ENCODE data around the gene PGLYRP3. TPM values are rescaled to one million over a fixed set of nuclear protein-coding genes. Genes with fewer than 3 reads are reported as not detected.

Gene PGLYRP3
- total and polyA plus RNA-seq, 2 donors: not detected

DNA sequence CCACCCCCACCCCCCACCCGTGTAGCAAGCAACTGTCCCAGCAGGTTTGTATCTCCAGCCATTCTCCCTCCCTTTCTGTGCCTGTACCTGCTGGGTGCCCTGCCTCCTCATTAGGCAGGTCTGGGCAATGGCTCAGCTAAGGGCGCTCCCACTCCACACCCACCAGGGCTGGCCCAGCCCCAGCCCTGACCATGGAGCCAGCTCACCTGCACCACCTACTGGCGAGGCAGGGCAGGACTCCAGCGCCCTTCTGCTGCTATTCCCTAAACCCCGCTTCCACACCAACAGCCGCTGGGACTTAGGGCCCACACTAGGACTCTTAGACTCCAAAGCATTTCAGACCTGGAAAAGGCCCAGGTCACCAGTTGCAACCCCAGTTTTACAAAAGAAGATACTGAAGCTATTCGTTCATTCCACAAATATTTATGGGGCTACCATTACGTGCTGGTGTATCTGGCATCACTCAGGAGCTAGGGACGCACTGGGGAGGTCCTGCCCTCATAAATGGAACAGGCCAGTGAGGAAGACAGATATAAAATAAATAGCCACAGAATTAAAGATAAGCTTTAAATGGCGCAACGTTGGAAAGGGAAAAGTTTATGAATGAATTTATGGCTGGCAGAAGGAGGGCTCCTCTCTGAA is 24.0 kb downstream of the PGLYRP3 start:
- Histone ChIP-seq H3K4me1 (ENCODE audit: insufficient read depth) (no peaks in the 10 kb centered on the region), H3K36me3 (ENCODE audit: insufficient read depth) (no peaks in the 10 kb centered on the region), H3K4me3 (ENCODE audit: low read depth, low read length) (no peak overlapping the region), H3K27ac (ENCODE audit: low read depth) (no peak overlapping the region)
- 47% methylated on average over 11 of the region's 11 CpGs for WGBS
- no peak for DNase-seq (ENCODE audit: extremely low spot score)

DNA sequence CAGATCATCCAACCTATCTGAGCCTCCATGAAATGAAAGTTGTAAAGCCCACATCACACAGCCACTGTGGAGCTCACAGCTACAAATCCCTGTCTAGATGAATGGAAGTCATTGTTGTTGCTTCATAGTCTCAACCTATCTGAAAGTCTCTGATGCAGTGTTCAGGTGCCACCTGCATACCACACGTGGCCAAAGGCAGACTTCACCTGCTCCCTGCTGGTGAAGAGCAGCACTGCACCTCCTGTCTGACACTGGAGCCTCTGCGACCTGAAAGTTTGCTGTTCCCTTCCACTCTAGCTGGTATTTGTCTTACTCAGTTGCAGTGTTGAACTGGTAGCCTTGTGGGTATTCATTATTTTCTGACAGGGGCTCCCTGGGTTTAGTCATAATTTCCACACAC is 34.9 kb downstream of the PGLYRP3 start:
- 12% methylated on average over 2 of the region's 2 CpGs for WGBS
- no peak for DNase-seq (ENCODE audit: extremely low spot score)
- H3K4me1 ChIP-seq (ENCODE audit: insufficient read depth): no peaks in the 10 kb centered on the region
- H3K36me3 ChIP-seq (ENCODE audit: insufficient read depth): no peaks in the 10 kb centered on the region
- no peak overlapping the region for H3K4me3 ChIP-seq (ENCODE audit: low read depth, low read length)
- no peak overlapping the region for H3K27ac ChIP-seq (ENCODE audit: low read depth)

DNA sequence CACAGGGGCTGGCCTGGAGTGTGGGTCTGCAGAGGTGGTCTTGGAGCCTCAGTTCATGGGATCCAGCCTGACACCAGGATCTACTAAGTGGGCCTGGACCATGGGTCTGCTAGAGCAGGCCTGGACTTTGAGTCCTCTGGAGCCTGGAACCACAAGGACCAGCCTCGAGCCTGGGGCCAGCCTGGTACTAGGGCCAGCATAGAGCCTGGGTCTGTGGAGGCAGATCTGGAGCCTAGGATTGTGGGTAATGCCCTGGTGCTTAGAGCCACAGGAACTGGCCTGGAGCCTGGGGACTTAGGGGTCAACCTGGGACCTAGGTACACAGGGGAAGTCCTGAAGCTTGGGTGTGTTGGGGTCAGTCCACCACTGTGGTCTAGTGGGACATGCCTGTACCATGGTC is 40.6 kb downstream of the PGLYRP3 start:
- Histone ChIP-seq H3K27ac (ENCODE audit: low read depth) (no peak overlapping the region), H3K4me3 (ENCODE audit: low read depth, low read length) (no peak overlapping the region), H3K4me1 (ENCODE audit: insufficient read depth) (no peaks in the 10 kb centered on the region), H3K36me3 (ENCODE audit: insufficient read depth) (no peaks in the 10 kb centered on the region)
- 88% methylated on average over 1 of the region's 1 CpG for WGBS
- no peak for DNase-seq (ENCODE audit: extremely low spot score)

DNA sequence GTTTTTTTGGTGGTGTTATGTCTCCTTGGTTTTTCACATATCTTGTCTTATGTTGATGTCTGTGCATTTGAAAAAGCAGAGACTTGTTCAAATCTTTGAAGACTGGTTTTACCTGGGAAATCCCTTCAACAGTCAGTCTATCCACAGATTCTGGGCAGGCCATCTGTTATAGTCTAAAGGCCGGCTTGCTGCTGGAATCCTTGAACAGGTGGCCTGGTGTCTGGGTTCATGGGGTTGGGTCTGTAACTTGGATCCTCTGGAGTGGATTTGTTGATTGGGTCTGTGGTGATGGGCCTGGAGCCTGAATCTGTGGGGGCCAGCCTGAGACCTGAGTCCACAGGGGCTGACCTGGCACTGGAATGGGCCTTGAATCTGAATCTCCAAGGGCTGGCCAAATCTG is 41.0 kb downstream of the PGLYRP3 start:
- Histone ChIP-seq H3K36me3 (ENCODE audit: insufficient read depth) (no peaks in the 10 kb centered on the region), H3K27ac (ENCODE audit: low read depth) (no peak overlapping the region), H3K4me1 (ENCODE audit: insufficient read depth) (no peaks in the 10 kb centered on the region), H3K4me3 (ENCODE audit: low read depth, low read length) (no peak overlapping the region)
- 66% methylated on average over 1 of the region's 1 CpG for WGBS
- no peak for DNase-seq (ENCODE audit: extremely low spot score)

DNA sequence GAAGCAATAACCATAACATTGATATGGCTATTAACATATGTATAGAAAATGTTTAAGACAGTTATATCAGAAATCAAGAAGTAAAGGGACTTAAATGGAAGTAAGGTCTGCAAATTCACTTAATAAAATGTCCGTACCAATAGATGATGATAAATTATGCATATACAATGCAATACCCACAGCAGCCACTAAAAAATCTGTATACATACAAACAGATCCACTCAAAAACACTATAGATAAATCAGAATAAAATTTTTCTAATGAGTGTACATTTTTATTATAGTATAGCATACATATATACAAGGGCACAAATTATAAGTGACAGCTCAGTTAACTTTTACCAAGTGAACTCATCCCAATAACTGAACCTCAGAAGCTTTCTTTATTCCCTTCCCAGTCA is 47.3 kb downstream of the PGLYRP3 start:
- DNase-seq (ENCODE audit: extremely low spot score): no peak
- 81% methylated on average over 1 of the region's 1 CpG for WGBS

DNA sequence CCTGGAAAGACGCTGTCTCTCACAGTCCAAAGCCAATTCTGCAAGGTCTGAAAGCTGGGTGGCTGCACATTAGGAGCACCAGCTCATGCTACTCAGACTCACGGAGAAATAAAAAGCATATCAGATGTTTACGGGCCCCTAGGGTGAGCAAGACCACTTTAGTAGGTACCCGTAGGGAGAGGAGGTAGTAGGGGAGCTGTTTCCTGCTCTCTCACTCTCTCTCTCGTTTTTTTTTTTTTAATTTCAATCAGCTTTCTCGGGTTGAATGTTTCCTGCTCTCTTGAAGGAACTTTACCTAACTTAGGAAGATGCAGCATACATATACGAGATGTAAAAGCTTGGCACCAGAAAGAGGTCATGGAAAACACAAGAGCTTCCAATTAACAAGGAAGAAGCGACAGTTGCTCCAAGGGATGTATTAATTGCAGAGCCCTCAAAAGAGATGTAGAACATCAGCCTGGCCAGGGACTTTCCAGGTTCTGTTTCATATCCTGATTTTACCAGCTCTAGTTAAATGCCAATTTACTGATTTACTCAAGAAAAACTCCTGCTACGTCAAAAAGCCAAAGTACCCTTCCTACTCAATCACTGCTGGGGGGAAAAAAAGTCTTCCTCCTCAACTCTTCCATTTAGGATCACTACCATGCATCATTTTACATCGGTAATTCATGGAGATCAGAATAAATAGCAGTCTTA is 50.1 kb downstream of the PGLYRP3 start:
- Histone ChIP-seq H3K36me3 (ENCODE audit: insufficient read depth) (no peaks in the 10 kb centered on the region), H3K4me1 (ENCODE audit: insufficient read depth) (no peaks in the 10 kb centered on the region), H3K4me3 (ENCODE audit: low read depth, low read length) (no peak overlapping the region), H3K27ac (ENCODE audit: low read depth) (no peak overlapping the region)
- WGBS: 39% methylated on average over 10 of the region's 10 CpGs
- no peak for DNase-seq (ENCODE audit: extremely low spot score)

More for the DNA sequence above, 47.3 kb downstream of the PGLYRP3 start:
- Histone ChIP-seq H3K4me1 (ENCODE audit: insufficient read depth) (no peaks in the 10 kb centered on the region), H3K36me3 (ENCODE audit: insufficient read depth) (no peaks in the 10 kb centered on the region), H3K27ac (ENCODE audit: low read depth) (no peak overlapping the region), H3K4me3 (ENCODE audit: low read depth, low read length) (no peak overlapping the region)

DNA sequence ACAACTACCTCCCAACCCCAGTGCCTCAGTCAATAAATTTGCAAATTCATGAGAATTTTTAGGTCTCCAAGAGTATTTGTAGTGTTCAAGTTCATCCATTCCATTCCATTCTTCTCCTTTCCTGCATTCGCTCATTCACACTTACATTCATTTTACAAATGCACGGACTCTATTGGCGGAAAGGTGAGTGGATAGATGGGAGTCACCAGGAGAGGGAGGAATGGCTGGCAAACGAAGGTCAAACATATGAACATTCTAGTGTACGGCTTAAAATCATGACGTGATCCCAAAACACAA is 50.7 kb downstream of the PGLYRP3 start:
- no peaks in the 10 kb centered on the region for H3K36me3 ChIP-seq (ENCODE audit: insufficient read depth)
- no peak for DNase-seq (ENCODE audit: extremely low spot score)
- H3K4me3 ChIP-seq (ENCODE audit: low read depth, low read length): no peak overlapping the region
- 47% methylated on average over 6 of the region's 6 CpGs for WGBS
- H3K27ac ChIP-seq (ENCODE audit: low read depth): no peak overlapping the region
- no peaks in the 10 kb centered on the region for H3K4me1 ChIP-seq (ENCODE audit: insufficient read depth)

DNA sequence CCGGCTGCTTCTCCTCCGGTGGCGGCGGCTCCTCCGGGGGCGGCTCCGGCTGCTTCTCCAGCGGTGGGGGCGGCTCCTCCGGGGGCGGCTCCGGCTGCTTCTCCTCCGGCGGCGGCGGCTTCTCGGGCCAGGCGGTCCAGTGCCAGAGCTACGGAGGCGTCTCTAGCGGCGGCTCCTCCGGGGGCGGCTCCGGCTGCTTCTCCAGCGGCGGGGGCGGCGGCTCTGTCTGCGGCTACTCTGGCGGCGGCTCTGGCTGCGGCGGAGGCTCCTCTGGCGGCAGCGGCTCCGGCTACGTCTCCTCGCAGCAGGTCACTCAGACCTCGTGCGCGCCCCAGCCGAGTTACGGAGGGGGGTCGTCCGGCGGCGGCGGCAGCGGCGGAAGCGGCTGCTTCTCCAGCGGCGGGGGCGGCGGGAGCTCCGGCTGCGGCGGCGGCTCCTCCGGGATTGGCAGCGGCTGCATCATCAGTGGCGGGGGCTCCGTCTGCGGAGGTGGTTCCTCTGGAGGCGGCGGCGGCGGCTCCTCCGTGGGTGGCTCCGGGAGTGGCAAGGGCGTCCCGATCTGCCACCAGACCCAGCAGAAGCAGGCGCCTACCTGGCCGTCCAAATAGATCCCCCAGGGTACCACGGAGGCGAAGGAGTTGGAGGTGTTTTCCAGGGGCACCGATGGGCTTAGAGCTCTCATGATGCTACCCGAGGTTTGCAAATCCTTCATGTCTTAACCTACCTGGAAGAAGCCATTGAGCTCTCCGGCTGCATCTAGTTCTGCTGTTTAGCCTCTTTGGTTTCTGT is 51.3 kb downstream of the PGLYRP3 start:
- WGBS: 2% methylated on average over 80 of the region's 80 CpGs
- Histone ChIP-seq H3K4me3 (ENCODE audit: low read depth, low read length) (peak overlapping the region; percentile 57), H3K4me1 (ENCODE audit: insufficient read depth) (no peaks in the 10 kb centered on the region), H3K27ac (ENCODE audit: low read depth) (no peak overlapping the region), H3K36me3 (ENCODE audit: insufficient read depth) (no peaks in the 10 kb centered on the region)
- no peak for DNase-seq (ENCODE audit: extremely low spot score)

DNA sequence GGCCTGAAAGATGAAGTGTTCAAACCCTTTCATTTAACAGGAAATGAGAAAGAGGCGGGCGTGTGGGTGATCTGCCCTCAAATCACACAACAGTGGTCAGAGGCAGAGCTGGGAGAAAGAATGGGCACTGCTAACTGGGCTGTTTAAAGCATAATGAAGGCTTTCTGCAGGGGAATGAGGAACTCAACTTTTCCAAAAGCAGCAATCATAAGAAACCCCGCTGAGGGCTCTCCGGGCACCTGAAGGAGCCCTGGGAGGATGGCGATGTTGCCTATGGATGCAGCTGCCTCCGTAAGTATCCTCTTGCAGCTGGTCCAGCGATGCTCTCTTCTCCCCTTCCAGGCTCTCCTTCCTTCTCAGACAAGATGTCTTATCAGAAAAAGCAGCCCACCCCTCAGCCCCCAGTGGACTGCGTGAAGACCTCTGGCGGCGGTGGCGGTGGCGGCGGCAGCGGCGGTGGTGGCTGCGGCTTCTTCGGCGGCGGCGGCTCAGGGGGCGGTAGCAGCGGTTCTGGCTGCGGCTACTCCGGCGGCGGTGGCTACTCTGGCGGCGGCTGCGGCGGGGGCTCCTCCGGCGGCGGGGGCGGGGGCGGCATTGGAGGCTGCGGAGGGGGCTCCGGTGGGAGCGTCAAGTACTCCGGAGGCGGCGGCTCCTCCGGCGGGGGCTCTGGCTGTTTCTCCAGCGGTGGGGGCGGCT is 52.0 kb downstream of the PGLYRP3 start:
- DNase-seq (ENCODE audit: extremely low spot score): no peak
- Histone ChIP-seq H3K4me3 (ENCODE audit: low read depth, low read length) (peak overlapping the region; percentile 57), H3K36me3 (ENCODE audit: insufficient read depth) (no peaks in the 10 kb centered on the region), H3K4me1 (ENCODE audit: insufficient read depth) (no peaks in the 10 kb centered on the region), H3K27ac (ENCODE audit: low read depth) (no peak overlapping the region)
- 9% methylated on average over 45 of the region's 45 CpGs for WGBS

DNA sequence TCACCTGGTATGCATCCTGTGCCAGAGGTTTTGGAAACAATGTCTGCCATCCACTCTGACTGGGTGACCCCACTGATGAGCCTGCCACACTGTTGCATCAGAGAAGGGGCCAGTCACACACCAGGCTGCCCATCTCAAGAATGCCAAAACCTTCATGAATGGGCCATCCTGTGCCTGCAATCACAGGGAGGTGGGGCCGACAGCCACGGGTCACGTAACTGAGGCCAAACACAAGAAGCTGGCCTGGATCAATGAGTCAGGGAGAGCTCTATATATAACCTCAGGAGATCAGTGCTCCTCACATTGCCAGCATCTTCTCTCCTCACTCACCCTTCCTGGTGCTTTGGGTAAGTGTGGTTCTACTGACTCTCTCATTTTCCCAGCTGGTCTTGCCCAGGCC is 53.4 kb downstream of the PGLYRP3 start, which contains the start of gene LORICRIN:
TSS of gene LORICRIN (plus strand) at position 301 of the 400 bp plus-strand sequence. CDS start 1,263 bp downstream, outside the sequence.
- H3K4me1 ChIP-seq (ENCODE audit: insufficient read depth): no peaks in the 10 kb centered on the region
- no peak within 1 kb of the TSS for H3K4me3 ChIP-seq (ENCODE audit: low read depth, low read length)
- no peak for DNase-seq (ENCODE audit: extremely low spot score)
- 84% methylated on average over 3 of the region's 3 CpGs for WGBS
- no peak within 1 kb of the TSS for H3K27ac ChIP-seq (ENCODE audit: low read depth)
- H3K36me3 ChIP-seq (ENCODE audit: insufficient read depth): no peaks in the 10 kb centered on the region

DNA sequence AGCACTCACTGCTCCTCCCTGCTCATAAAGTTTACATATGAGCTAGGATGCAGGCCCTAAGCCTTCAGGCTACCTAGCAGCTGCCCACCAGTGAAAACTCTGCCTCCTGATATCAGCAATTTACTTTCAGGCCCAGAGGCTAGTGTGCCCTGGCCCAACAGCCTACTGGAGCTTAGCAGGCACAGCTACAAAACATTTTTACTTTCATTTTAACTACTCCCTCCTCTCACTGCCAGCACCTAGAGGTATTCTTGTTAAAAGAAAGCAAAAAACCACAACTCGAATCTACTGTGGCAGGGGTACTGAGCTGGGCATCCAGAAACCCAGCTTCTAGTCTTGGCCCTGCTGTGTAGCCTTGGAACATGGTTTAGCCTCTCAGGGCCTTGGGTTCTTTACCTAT is 59.1 kb downstream of the PGLYRP3 start:
- H3K4me1 ChIP-seq (ENCODE audit: insufficient read depth): no peaks in the 10 kb centered on the region
- no peaks in the 10 kb centered on the region for H3K36me3 ChIP-seq (ENCODE audit: insufficient read depth)
- H3K27ac ChIP-seq (ENCODE audit: low read depth): no peak overlapping the region
- DNase-seq (ENCODE audit: extremely low spot score): no peak
- no peak overlapping the region for H3K4me3 ChIP-seq (ENCODE audit: low read depth, low read length)
- 53% methylated on average over 1 of the region's 1 CpG for WGBS

DNA sequence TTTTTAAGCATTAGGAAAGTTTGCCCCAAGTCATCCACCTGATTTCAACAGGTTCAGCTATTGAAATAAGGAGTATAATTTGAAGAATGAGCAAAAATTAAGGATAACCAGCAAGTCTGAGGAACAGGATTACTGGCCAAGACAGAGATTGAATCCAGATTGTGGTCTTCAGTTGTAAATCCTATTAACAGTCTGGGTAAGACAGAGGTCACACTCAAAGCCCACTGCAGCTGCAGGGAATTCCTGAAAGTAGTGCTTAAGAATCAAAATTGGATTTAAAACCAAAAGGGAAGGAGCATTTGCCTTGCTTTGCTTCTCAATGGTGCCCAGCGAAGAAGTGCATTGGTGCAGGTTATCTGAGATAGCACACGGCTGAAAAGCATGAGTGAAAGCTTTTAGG is 59.7 kb downstream of the PGLYRP3 start:
- Histone ChIP-seq H3K36me3 (ENCODE audit: insufficient read depth) (no peaks in the 10 kb centered on the region), H3K4me1 (ENCODE audit: insufficient read depth) (no peaks in the 10 kb centered on the region), H3K27ac (ENCODE audit: low read depth) (no peak overlapping the region), H3K4me3 (ENCODE audit: low read depth, low read length) (no peak overlapping the region)
- 39% methylated on average over 2 of the region's 2 CpGs for WGBS
- no peak for DNase-seq (ENCODE audit: extremely low spot score)

DNA sequence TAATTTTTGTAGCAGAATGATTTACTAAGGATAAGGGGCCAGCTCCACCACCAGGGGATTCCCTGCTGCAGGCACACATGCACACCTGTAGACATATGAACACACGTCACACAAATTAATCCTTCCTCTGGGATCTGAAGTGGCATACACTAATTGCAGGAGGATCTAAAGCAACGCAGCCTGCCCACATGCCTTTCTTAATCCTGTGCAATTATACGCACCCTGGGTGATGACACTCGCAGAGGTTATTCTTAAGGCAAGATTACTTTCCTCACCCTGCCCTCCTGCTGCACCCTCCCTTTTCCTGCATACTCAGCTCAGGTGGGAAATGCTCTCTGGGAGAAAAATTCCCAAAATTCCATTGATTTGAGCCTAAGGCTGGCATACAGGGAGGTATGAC is 60.8 kb downstream of the PGLYRP3 start:
- H3K4me3 ChIP-seq (ENCODE audit: low read depth, low read length): no peak overlapping the region
- no peak for DNase-seq (ENCODE audit: extremely low spot score)
- H3K27ac ChIP-seq (ENCODE audit: low read depth): no peak overlapping the region
- 75% methylated on average over 4 of the region's 4 CpGs for WGBS
- H3K36me3 ChIP-seq (ENCODE audit: insufficient read depth): no peaks in the 10 kb centered on the region
- no peaks in the 10 kb centered on the region for H3K4me1 ChIP-seq (ENCODE audit: insufficient read depth)
